ENCODE data around the gene COTL1.

Gene COTL1, protein sequence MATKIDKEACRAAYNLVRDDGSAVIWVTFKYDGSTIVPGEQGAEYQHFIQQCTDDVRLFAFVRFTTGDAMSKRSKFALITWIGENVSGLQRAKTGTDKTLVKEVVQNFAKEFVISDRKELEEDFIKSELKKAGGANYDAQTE

GRCh38 chr16:84617791-84618580 is at the start of gene COTL1:
Gene COTL1 (minus strand): TSS chr16:84618078. CDS start chr16:84617914, 164 bp downstream.
- peak; percentile 89 to 92 for DNase-seq (ENCODE audit: low read depth in 2 of 2)

- DNase-seq (ENCODE audit: low read depth in 2 of 2) = no peak
These were observed 48.0 kb upstream of the COTL1 start for GRCh38 chr16:84665843-84666242.

DNA sequence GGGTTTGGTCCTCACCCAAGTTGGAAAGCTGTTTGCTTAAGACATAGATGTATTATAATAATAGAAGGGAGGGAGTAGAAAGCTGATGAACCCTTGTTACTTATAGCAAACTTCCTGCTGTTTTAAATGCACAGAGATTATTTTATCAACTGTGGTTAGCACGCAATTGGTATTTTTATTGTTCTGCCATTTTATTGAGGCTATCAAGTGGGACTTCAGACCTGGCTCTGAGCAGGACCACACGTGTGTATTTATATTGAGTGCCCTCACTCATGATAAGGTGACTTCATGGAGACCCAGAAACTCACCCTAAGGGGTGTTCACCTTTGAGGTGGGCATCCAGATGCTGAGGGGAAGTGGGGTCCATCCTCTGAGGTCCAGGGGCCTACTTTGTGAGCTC is 47.5 kb upstream of the COTL1 start:
- DNase-seq (ENCODE audit: low read depth in 2 of 2) = no peak

DNA sequence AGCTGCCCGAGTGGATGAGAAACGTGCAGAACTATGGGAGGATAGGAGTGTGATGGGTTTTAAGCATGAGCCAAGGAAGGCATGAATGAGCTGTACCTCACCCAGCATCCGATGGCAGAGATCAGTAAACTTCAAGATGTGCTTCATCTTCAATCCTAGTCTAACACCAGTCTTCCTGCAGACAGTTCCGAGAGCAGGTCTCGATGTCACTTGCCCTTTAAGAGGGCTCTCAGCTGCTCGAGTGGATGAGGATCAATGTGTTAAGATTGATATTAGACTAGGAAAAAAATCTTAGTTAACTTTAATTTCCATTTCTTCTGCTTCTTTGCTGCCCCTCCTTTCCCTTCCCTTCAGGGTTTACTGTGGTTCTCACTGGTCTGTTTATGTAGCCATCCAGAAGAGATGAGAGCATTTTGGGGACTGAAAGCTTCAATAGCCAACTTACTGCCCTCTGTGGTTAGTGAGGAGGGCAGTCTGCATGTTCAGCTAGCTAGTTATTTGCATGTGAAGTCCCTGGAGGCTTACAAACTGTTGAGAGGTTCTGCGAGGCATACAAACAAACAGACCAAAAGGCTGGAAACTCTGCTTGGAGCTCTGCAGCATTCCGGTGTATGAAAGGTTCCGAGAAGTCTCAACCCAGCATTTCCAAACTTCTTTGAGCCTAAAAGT is 45.7 kb upstream of the COTL1 start:
- DNase-seq (ENCODE audit: low read depth in 2 of 2) = no peak

DNA sequence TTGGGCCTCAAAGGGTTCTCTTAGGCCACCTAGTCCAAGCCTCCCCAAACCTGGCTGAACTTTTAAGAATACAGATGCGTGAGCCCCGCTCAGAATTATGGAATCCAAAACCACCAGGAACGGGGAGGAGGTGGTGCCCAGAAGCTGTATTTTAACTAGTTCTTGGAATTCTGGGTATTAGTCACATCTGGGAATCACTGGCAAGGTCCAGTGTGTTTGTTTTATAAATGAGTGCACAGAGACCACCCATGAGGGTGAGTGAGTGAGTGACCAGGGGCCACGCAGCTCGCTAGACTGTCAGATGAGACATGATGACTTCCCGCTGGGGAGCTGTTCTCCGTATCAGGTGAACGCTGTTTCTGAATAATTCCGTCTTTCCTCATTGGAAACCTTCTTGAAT is 44.6 kb upstream of the COTL1 start:
- DNase-seq (ENCODE audit: low read depth in 2 of 2) = no peak

DNA sequence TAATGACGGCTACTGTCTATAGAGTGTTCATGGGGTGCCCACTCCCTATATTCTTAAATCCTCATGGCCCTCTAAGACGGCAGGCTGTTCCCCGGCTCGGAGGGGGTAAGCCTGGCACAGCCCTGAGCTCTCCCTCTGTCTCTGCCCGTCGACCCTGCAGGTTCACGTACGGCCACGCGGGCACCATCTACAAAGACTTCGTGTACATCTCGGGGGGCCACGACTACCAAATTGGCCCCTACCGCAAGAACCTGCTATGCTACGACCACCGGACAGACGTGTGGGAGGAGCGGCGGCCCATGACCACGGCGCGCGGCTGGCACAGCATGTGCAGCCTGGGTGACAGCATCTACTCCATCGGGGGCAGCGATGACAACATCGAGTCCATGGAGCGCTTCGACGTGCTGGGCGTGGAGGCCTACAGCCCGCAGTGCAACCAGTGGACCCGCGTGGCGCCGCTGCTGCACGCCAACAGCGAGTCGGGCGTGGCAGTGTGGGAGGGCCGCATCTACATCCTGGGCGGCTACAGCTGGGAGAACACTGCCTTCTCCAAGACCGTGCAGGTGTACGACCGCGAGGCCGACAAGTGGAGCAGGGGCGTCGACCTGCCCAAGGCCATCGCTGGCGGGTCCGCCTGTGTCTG is 43.7 kb upstream of the COTL1 start:
- no peak for DNase-seq (ENCODE audit: low read depth in 2 of 2)

DNA sequence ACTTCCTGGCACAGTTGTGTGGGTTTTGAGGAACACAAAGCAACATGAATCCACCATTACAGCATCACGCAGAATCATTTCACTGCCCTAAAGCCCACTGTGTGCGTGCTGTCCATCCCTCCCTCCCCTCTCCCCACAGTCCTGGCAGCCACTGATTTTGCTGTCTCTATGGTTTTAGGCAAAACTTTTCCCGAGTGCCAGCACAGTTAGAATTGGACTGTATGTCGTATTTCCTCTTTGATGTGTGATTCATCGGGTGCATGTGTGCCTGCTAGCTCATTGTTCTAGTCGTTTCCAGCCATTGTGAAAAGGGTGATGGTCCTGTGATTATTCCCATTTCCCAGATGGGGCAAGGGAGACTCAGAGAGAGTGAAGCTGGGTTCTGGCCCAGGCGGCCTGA is 43.1 kb upstream of the COTL1 start:
- DNase-seq (ENCODE audit: low read depth in 2 of 2) = no peak

DNA sequence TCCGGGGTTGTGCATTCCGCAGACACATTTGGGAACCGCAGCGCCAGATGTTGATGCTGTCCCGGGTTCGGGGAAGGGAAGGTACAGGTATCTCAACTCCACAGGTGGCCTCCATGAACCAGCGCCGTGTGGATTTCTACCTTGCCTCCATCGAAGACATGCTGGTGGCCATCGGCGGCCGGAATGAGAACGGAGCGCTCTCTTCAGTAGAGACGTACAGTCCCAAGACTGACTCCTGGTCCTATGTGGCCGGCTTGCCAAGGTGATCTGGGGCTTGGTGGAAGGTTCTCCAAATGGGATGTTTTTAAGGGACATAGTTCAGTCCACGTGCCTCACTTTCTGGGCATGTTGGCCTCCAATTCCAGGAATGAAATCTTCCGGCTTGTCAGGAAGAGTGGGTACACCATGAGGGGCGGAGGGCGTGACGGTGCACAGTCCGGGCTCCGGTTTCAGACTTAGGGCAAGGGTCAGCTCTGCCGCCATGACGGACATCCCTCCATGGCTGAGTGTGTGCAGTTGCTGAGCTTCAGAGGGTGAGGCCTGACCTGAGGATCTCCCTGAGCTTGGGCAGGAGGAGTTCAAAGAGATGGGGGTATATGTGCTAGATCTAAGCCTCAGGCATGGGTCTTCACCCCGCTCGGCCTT is 41.9 kb upstream of the COTL1 start:
- no peak for DNase-seq (ENCODE audit: low read depth in 2 of 2)

GRCh38 chr16:84658690-84659089 is 40.8 kb upstream of the COTL1 start:
- DNase-seq (ENCODE audit: low read depth in 2 of 2) = no peak

GRCh38 chr16:84657229-84657837 is 39.5 kb upstream of the COTL1 start:
- DNase-seq (ENCODE audit: low read depth in 2 of 2) = no peak

GRCh38 chr16:84656649-84657048 is 38.8 kb upstream of the COTL1 start:
- no peak for DNase-seq (ENCODE audit: low read depth in 2 of 2)

- DNase-seq (ENCODE audit: low read depth in 2 of 2) = no peak
These were observed 37.1 kb upstream of the COTL1 start for GRCh38 chr16:84654998-84655397.

DNA sequence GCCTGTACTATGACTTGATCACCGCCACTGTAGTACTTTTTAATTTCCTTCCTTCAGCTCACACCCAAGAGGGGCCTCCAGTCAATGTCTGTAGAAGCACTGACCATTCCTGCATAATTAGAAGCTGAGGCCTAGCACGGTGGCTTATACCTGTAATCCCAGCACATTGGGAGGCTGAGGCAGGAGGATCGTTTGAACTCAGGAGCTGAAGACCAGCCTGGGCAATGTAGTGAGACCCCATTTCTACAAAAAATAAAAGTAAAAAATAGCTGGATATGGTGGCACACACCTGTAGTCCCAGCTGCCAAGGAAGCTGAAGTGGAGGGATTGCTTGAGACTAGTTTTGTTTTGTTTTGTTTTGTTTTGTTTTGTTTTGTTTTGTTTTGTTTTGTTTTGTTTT is 36.4 kb upstream of the COTL1 start:
- no peak for DNase-seq (ENCODE audit: low read depth in 2 of 2)

GRCh38 chr16:84652566-84652965 is 34.7 kb upstream of the COTL1 start:
- no peak for DNase-seq (ENCODE audit: low read depth in 2 of 2)

GRCh38 chr16:84650062-84650991 is 32.4 kb upstream of the COTL1 start:
- DNase-seq (ENCODE audit: low read depth in 2 of 2) = no peak

DNA sequence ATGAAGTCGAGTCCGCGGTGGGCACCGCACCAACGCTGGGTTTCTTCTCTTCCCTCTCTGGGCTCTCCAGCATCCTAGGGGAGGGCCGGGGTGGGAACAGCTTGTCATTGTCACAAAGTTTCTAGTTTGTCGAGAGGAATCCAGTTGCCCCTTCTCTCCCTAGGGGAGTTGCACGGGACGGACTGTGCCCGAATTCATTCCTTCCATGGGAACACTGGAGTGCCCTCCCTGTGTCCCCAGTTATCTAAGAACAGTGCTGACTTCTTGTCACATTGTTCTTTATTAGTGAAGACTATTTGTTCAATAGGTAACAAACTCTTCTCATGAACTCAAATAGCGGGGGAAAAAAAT is 31.6 kb upstream of the COTL1 start:
- no peak for DNase-seq (ENCODE audit: low read depth in 2 of 2)

- DNase-seq (ENCODE audit: low read depth in 2 of 2) = peak in 1 of 2 donors; percentile 6
These were observed 31.0 kb upstream of the COTL1 start for GRCh38 chr16:84648595-84649510.

- DNase-seq (ENCODE audit: low read depth in 2 of 2) = peak; percentile 49 to 54
These were observed 30.1 kb upstream of the COTL1 start, which contains the start of gene KLHL36 for GRCh38 chr16:84647828-84648594. Gene KLHL36 (plus strand): TSS chr16:84648511. CDS start chr16:84650868, 2,357 bp downstream.

DNA sequence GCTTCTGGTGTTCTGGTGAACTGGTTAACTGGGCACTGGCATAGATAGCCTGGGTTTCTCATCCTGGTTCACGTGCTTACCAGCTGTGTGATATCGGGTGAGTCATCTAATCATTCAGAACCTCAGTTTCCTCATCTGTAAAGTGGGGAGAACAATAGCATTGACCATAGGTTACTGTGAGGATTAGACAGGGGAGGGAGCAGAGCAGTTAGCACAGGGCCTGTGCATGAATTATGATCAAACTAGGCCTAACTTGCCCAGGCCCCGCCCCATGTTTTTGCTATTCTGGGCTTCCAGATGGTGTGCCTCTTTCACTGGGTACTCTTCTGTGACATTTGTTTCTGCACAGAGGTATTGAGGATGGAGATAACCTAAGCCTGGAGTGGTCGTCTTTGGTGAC is 25.8 kb upstream of the COTL1 start:
- no peak for DNase-seq (ENCODE audit: low read depth in 2 of 2)

Measured in stimulated activated CD8-positive, alpha-beta memory T cell treated with anti-CD3 and anti-CD28 coated beads, Interleukin-7, amount 100 ng/mL, for 1 hour (primary cell).